ENCODE data around the gene IGSF10.

IGSF10 gene

DNA sequence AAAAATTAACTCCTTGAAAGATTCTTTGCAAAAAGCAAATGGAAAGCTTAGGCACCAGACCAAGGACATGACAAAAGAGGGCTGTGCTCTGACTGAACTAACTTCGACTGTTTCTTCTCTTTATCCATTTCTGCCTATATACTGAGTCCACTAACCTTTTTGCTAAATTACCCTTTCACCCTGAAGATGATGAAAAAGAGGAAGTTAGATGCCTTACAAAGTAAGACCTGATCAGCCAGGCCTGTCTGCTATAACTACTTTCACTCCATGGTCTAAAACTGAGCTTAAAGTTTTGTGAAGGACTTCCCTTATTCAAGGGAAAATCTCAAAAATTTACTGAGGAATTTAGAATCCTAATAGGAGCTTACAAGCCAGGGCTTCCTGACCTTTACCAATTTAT lies 6.2 kb upstream of the IGSF10 start:
- in situ Hi-C loops (cut with MboI; ENCODE audit: low sequenced_read_pairs): no loop called here

GRCh38 chr3:151462991-151463390 lies 2.1 kb upstream of the IGSF10 start:
- in situ Hi-C loops (cut with MboI; ENCODE audit: low sequenced_read_pairs): no loop called here

- in situ Hi-C loops (cut with MboI; ENCODE audit: low sequenced_read_pairs): no loop called here
Measured at GRCh38 chr3:151462278-151462780, 1.5 kb upstream of the IGSF10 start.

DNA sequence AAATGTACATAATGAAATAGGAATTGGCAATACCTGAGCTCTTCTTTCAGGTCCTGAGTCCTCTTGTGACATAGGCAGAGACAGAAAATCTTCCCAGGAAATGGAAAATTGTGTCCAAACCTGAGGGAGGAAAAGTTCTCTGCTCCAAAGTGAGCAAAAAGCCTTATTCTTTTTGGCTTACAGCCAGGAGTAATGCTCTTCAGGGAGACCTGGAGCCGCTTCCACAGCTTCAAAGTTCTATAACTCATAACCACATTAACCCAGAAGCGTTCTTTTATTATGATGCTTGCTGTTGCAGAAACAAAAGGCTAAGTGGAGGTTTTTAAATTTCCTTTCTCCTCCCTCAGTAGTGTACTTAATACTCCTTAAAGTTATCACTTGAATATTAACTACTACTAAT lies 633 bp downstream of the IGSF10 start:
- in situ Hi-C loops (cut with MboI; ENCODE audit: low sequenced_read_pairs): no loop called here

- in situ Hi-C loops (cut with MboI; ENCODE audit: low sequenced_read_pairs): no loop called here
Measured at GRCh38 chr3:151459358-151459757, 1.5 kb downstream of the IGSF10 start.

- in situ Hi-C loops (cut with MboI; ENCODE audit: low sequenced_read_pairs): no loop called here
Measured at GRCh38 chr3:151456065-151456464, 4.8 kb downstream of the IGSF10 start.

DNA sequence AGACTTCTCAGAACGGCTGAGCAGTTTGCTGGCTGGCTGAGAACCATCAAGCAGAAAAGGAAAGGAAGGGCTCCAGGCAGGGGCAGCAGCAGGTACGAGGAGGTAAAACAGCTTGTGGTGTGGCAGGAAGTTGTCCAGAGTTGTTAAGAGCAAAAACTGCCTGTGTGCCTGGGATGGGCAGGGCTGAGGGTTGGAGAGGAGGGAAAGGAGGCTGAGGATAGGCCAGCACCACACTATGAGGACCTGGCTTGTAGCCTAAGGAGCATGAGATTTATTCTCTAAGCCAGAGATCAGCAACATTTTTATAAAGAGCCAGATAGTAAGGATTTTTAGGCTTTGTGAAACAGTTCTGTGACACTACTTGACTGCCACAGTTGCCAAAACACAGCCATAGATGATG lies 8.0 kb downstream of the IGSF10 start:
- in situ Hi-C loops (cut with MboI; ENCODE audit: low sequenced_read_pairs): no loop called here

DNA sequence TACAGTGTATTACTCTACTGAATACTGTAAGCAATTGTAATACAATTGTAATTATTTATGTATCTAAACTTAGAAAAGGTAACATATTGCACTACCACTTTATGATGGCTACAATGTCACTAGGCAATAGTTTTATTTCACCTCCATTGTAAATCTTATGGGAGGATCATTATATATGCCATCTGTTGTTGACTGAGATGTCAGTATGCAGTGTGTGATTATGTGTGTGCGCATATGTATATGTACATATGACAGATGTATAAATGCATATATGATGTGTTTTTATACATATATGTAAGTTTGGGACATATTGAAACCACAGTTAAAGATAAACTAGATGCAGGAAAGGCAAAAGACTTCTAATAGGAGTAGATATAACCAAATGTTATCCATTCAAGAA lies 8.5 kb downstream of the IGSF10 start:
- in situ Hi-C loops (cut with MboI; ENCODE audit: low sequenced_read_pairs): no loop called here

DNA sequence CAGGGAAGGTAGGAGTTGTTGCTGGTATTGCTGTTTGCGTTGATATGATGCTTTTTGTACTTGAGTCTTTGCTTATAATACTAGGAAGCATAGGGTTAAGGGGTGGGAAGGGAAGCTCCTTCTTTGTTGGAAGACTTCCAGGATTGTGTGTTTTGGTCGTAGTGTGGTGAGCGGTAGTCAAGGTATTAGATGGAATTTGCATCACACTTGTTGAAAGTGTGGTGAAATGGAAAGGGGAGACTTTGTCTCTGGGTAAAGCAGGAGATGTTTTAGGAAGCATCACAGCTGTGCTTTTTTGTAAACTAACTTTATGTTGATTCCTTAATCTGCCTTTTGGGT lies 14.9 kb downstream of the IGSF10 start:
- in situ Hi-C loops (cut with MboI; ENCODE audit: low sequenced_read_pairs): loop anchor here (10.0 to 25.0 kb wide), 2 partner anchors 389 to 466 kb away; no protein-coding TSS in a partner anchor

DNA sequence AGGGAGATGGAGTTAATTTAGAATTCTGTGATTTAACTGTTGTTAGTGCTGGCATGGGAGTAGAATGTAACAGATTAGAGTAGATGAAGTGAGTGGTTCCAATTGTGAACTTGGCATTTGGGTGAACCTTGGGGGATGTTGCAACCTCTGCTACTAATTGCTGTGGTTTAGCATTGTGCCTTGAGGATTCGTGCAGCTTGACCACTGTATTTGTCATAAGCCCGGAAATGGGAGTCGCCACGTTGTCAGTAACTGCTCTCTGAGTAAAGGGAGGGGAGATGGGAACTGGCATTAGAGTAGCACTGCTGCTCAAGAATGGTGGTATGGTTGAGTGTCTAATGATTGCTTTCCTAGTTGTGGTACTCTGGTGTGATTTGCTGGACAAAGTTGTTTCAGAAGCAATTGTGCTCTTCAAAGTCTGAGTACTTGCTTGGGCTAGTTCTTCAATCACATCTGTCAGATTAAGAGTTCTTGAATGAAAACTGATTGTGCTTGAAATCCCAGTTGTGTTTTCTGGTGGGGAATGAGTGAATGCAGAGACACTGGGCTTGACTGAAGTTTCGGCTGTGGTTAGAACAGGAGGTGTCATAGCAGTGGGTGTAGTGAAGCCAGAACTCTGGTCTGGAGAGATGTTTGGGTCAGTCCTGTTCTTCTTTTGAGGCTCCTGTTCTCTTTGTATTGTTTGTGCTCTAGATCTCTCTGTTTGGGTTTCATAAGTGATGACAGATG lies 15.4 kb downstream of the IGSF10 start:
- in situ Hi-C loops (cut with MboI; ENCODE audit: low sequenced_read_pairs): loop anchor here (10.0 to 25.0 kb wide), 2 partner anchors 389 to 467 kb away; no protein-coding TSS in a partner anchor

- in situ Hi-C loops (cut with MboI; ENCODE audit: low sequenced_read_pairs): loop anchor here (10.0 to 25.0 kb wide), 2 partner anchors 391 to 469 kb away; no protein-coding TSS in a partner anchor
Measured at GRCh38 chr3:151443583-151443982, 17.3 kb downstream of the IGSF10 start.

- in situ Hi-C loops (cut with MboI; ENCODE audit: low sequenced_read_pairs): loop anchor here (10.0 to 25.0 kb wide), 2 partner anchors 394 to 471 kb away; no protein-coding TSS in a partner anchor
Measured at GRCh38 chr3:151440940-151441339, 19.9 kb downstream of the IGSF10 start.

DNA sequence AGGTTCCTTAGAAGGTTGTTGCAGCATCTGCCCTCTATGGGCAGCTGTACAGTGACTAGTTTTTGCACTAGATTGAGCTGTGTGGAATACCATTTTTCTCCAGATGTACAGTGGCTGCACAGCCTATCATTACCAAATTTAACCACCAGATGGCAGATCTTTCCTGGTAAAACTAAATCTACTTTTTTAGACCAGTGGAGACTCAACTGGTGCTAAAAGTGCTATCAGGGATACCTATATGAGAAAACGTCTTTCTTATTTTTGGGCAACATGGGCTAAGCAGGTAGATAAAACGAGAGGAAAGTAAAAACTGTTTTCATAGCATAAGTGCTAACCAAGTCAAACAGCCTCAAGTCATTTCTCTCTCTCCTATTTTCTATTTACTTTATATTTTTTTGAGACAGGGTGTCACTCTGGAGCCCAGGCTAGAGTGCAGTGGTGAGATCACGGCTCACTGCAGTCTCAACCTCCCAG lies 21.2 kb downstream of the IGSF10 start:
- in situ Hi-C loops (cut with MboI; ENCODE audit: low sequenced_read_pairs): loop anchor here (10.0 to 25.0 kb wide), 2 partner anchors 395 to 473 kb away; no protein-coding TSS in a partner anchor

- in situ Hi-C loops (cut with MboI; ENCODE audit: low sequenced_read_pairs): loop anchor here (25.0 kb wide), 1 partner anchor 474 kb away; no protein-coding TSS in a partner anchor
Measured at GRCh38 chr3:151437906-151438305, 23.0 kb downstream of the IGSF10 start.

- in situ Hi-C loops (cut with MboI; ENCODE audit: low sequenced_read_pairs): loop anchor here (25.0 kb wide), 1 partner anchor 475 kb away; no protein-coding TSS in a partner anchor
Measured at GRCh38 chr3:151436675-151437446, 24.0 kb downstream of the IGSF10 start.

- in situ Hi-C loops (cut with MboI; ENCODE audit: low sequenced_read_pairs): loop anchor here (25.0 kb wide), 1 partner anchor 478 kb away; no protein-coding TSS in a partner anchor
Measured at GRCh38 chr3:151434151-151434890, 26.5 kb downstream of the IGSF10 start.

DNA sequence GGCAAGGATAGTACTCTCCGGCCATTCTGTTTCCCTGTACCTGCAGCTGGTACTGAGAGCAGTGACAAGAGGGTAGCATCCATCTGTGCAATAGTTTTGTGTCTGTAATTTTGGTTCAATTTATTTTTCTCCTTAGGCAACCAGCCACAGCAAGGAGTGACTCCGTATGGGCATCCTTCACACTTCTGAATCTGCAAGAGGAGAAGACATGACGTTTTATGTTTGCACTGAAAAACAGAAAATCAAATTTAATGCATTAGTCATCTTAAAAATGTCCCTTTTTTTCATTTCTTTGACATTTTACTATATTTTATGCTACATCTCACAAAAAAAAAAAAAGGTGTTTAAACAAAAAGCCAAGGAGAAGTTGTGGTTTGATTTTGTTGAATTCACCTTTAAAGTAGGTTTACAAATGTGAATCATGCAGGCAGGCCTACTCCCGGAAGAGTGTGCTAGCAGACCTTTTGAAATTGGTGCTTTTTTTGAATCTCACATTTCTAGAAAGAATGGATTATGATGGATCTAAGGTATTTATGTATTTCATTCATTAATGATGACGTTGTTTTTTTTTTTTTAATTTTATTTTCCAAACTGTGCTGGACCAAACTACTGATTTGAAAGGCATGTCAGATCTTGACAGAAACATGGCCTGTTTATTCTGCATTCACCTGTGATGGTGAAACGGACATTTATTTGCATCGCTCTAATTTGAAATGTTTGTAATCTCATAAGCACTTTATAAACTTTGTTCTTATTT lies 28.1 kb downstream of the IGSF10 start:
- in situ Hi-C loops (cut with MboI; ENCODE audit: low sequenced_read_pairs): loop anchor here (25.0 kb wide), 1 partner anchor 480 kb away; no protein-coding TSS in a partner anchor

- in situ Hi-C loops (cut with MboI; ENCODE audit: low sequenced_read_pairs): loop anchor here (25.0 kb wide), 1 partner anchor 480 kb away; no protein-coding TSS in a partner anchor
Measured at GRCh38 chr3:151431940-151432339, 28.9 kb downstream of the IGSF10 start.

DNA sequence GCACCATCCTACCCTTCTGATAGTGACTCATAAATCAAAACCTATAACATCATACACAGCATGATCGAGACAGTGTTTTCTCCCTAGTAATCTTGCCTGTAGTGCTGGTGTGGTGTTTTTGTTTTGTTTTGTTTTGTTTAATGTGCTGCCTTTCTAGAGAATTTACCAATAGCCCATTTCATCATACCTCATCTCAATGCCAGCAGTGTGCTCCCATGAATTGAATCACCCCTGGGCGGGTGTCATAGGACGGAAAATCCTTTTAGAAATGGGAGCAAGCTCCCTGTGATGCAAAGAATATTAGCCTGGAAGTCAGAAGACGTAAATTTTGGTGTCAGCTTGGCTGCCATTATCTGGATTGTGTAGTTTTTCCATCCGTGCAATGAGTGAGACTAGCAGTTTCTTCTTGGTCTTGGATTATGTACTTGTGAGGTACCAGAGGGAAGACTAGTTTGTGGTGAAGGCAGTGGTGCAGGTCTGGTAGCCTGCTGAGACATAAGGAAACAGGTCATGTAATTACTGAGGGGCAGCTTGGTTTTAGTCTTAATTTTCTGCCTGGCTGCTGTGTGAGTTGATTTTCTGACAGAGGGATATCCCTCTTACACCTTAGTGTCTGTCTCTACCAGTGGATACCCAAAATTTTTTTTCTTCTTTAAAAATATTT lies 29.9 kb downstream of the IGSF10 start:
- in situ Hi-C loops (cut with MboI; ENCODE audit: low sequenced_read_pairs): loop anchor here (25.0 kb wide), 1 partner anchor 481 kb away; no protein-coding TSS in a partner anchor
